ENCODE measurements around the gene SPSB3. TPM values are rescaled to one million over a fixed set of nuclear protein-coding genes. Genes with fewer than 3 reads are reported as not detected.

The SPSB3 gene
- total RNA-seq, 1 donor from 2014 or later = 50.0 TPM

DNA sequence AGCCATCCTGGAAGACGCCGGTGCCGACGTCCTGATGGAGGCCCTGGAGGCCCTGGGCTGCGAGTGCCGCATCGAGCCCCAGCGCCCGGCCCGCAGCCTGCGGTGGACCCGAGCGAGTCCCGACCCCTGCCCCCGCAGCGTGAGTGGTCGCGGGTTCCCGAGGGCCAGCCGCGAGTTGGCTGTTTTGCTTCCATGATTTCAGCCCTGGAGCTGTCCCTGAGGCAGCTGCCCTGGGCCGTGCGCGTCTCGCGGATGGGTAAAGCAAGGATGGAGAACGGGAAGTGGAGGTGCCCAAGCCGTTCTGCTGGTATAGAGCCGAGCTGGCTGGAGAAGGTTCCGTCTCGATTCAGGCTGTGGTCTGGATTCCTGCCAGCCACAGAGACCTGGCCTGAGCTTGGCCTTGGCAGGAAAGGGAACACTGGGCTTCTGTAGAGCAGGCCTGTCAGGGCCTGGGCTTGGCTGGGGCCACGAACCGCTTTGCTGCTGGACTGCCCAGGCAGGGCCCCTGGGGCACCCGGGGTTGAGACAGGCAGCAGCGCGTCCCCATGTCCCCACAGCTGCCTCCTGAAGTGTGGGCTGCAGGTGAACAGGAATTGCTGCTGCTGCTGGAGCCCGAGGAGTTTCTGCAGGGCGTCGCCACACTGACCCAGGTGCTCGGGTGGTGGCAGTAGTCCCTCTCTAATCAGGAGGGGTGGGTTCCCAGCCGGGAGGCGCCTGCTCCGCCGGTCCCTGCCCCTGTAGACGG, 8.5 kb downstream of the SPSB3 start:
- TF ChIP-seq CTCF (IDR thresholded peaks at IDR 0.05; ENCODE audit: unreplicated experiment) = peak; percentile 37
- DNase-seq (ENCODE audit: low spot score in 2 of 2, unreplicated experiment in 2 of 2) = no peak
- Mint-ChIP-seq H3K4me1 (peaks cover 21% of the 10 kb centered on the region), H3K27ac (peak overlapping the region; percentile 34), H3K4me3 (peak overlapping the region; percentile 94), H3K9me3 (no peaks in the 10 kb centered on the region), H3K27me3 (ENCODE audit: low read depth) (no peaks in the 10 kb centered on the region), H3K36me3 (no peaks in the 10 kb centered on the region)

GRCh38 chr16:1772908-1773702, 9.3 kb downstream of the SPSB3 start, which contains the start of gene MRPS34:
Gene MRPS34 (minus strand): TSS chr16:1773134. CDS start chr16:1773119, 15 bp downstream.
- Mint-ChIP-seq H3K36me3 (peaks cover under 1% of the 10 kb centered on the region), H3K27me3 (ENCODE audit: low read depth) (no peaks in the 10 kb centered on the region), H3K4me1 (peaks cover 21% of the 10 kb centered on the region), H3K27ac (peak within 1 kb of the TSS; percentile 94), H3K9me3 (no peaks in the 10 kb centered on the region), H3K4me3 (peak within 1 kb of the TSS; percentile 94)
- peak; percentile 93 for TF ChIP-seq CTCF (IDR thresholded peaks at IDR 0.05; ENCODE audit: unreplicated experiment)
- DNase-seq (ENCODE audit: low spot score in 2 of 2, unreplicated experiment in 2 of 2) = peak; percentile 76 to 86

DNA sequence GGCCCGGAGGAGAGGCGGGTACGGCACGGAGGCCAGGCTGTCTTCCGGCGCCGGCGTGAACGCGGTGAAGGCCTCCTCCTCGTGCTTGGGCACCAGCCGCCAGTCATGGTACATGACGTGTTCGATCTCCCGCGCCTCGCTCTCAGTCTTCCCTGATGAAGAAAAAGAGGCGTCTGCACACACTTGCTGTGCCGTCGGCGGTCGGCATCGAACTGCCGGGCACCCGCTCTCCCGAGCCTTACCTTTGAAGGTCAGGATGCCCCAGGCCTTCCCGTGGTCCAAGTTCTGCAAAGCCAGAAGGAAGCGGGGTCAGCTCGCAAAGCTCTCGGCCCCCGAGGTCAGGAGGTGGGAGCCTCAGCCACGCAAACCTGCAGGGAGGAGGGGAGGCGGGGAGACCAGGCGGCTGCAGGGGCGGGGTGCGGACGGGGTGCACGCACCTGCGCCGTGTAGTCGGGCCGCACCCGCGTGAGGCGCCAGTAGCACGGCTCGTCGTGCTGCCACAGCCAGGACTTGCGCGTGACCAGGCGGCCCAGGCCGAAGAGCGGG, 9.9 kb downstream of the SPSB3 start, which contains the start of gene EME2:
EME2 (plus strand) TSS at position 449 of the 546 bp plus-strand sequence. CDS start 418 bp downstream, outside the sequence.
- Mint-ChIP-seq H3K4me3 (peak within 1 kb of the TSS; percentile 94), H3K27ac (peak within 1 kb of the TSS; percentile 94), H3K36me3 (peaks cover 3% of the 10 kb centered on the region), H3K27me3 (ENCODE audit: low read depth) (no peaks in the 10 kb centered on the region), H3K9me3 (no peaks in the 10 kb centered on the region), H3K4me1 (peaks cover 21% of the 10 kb centered on the region)
- no peak for TF ChIP-seq CTCF (IDR thresholded peaks at IDR 0.05; ENCODE audit: unreplicated experiment)
- no peak for DNase-seq (ENCODE audit: low spot score in 2 of 2, unreplicated experiment in 2 of 2)

- Mint-ChIP-seq H3K9me3 (no peaks in the 10 kb centered on the region), H3K27me3 (ENCODE audit: low read depth) (no peaks in the 10 kb centered on the region), H3K36me3 (peaks cover 5% of the 10 kb centered on the region), H3K4me1 (peaks cover 21% of the 10 kb centered on the region), H3K27ac (peak overlapping the region; percentile 94), H3K4me3 (peak overlapping the region; percentile 94)
- TF ChIP-seq CTCF (IDR thresholded peaks at IDR 0.05; ENCODE audit: unreplicated experiment) = no peak
- no peak for DNase-seq (ENCODE audit: low spot score in 2 of 2, unreplicated experiment in 2 of 2)
These were observed 10.5 kb downstream of the SPSB3 start for GRCh38 chr16:1771864-1772361.

DNA sequence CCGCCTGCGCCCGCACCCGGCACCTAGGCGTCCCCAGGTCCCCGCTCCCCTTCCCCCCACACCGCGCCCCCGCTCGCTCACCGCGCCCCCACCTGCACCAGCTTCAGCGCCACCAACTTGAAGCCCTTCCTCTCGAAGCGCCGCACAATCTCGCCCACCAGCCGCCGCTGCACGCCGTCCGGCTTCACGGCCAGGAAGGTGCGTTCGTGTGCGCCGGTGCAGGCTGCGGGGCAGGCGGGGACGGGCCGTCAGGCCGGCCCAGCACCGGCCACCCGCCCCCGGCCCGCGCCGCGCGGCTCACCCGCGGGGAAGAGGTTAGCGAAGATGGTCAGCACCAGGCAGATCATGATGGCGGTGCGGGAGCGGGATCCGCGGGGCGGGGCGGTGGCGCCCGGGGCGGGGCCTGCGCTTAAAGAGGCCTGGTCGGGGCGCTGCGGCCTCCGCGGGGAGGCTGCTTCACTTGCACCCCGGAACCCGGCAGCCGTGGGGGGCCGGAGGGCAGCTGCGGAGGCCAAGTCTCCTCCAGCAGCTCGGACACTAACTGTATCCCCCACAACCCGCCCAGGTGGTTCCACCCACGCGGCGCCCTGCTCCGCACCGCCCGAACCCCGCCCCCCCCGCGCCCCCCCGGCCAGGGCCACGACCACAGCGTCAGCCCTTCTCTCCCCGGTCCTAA, 11.0 kb downstream of the SPSB3 start, which contains the start of gene NME3:
NME3 (minus strand) TSS at position 356 of the 676 bp plus-strand sequence; CDS start at position 347, 9 bp downstream.
- Mint-ChIP-seq H3K4me3 (peak within 1 kb of the TSS; percentile 94), H3K27me3 (ENCODE audit: low read depth) (no peaks in the 10 kb centered on the region), H3K4me1 (peaks cover 21% of the 10 kb centered on the region), H3K27ac (peak within 1 kb of the TSS; percentile 94), H3K9me3 (no peaks in the 10 kb centered on the region), H3K36me3 (peaks cover 5% of the 10 kb centered on the region)
- peak; percentile 56 to 78 for DNase-seq (ENCODE audit: low spot score in 2 of 2, unreplicated experiment in 2 of 2)
- no peak for TF ChIP-seq CTCF (IDR thresholded peaks at IDR 0.05; ENCODE audit: unreplicated experiment)
